Smooth muscle cell (in vitro differentiated cells): ENCODE data around the gene MEIOSIN. TPM values are rescaled to one million over a fixed set of nuclear protein-coding genes. Genes with fewer than 3 reads are reported as not detected.

ENCODE experiments used
- DNase-seq: peaks from one replicate; lab custom pipeline; 2025; ENCODE audit not compliant: unreplicated experiment; lab: John Stamatoyannopoulos, UW
- H2AFZ ChIP-seq: fragments of 200-600 bp; sonication (generic); 2 replicates; pipeline ENCODE4 v1.6.0; 2016; ENCODE audit warnings: antibody characterized with exemption, low read depth, mild to moderate bottlenecking
- H3F3A ChIP-seq: fragments of 200-600 bp; sonication (generic); 2 replicates; pipeline ENCODE4 v1.6.0; 2017; ENCODE audit warnings: antibody characterized with exemption, low read depth
- H3K27ac ChIP-seq: fragments of 200-600 bp; sonication (generic); 2 replicates; pipeline ENCODE4 v1.5.1; 2016; ENCODE audit warnings: low read depth, mild to moderate bottlenecking
- H3K27me3 ChIP-seq: fragments of 200-600 bp; sonication (generic); 2 replicates; pipeline ENCODE4 v1.6.1; 2016; ENCODE audit warnings: low read depth, mild to moderate bottlenecking
- H3K36me3 ChIP-seq: fragments of 200-600 bp; sonication (generic); 2 replicates; pipeline ENCODE4 v1.5.1; 2016; ENCODE audit warnings: low read depth
- H3K4me1 ChIP-seq: fragments of 200-600 bp; sonication (generic); 2 replicates; pipeline ENCODE4 v1.5.1; 2016; ENCODE audit warnings: low read depth
- H3K4me2 ChIP-seq: fragments of 200-600 bp; sonication (generic); 2 replicates; pipeline ENCODE4 v1.6.0; 2016; ENCODE audit warnings: mild to moderate bottlenecking
- H3K4me3 ChIP-seq: fragments of 200-600 bp; sonication (generic); 2 replicates; pipeline ENCODE4 v1.5.1; 2016; ENCODE audit warnings: mild to moderate bottlenecking
- H3K79me2 ChIP-seq: fragments of 200-600 bp; sonication (generic); 2 replicates; pipeline ENCODE4 v1.6.0; 2016; ENCODE audit warnings: low read depth, mild to moderate bottlenecking
- H3K9ac ChIP-seq: fragments of 200-600 bp; sonication (generic); 2 replicates; pipeline ENCODE4 v1.6.0; 2016; ENCODE audit warnings: low read depth
- H3K9me3 ChIP-seq: fragments of 200-600 bp; sonication (generic); replicated peaks from 2 replicates; pipeline ENCODE4 v1.5.1; 2016; ENCODE audit warnings: low read depth
- H4K20me1 ChIP-seq: fragments of 200-600 bp; sonication (generic); 2 replicates; pipeline ENCODE4 v1.6.0; 2016; ENCODE audit warnings: low read depth
- CTCF ChIP-seq: fragments of 200-600 bp; sonication (generic); IDR thresholded peaks from 2 replicates; pipeline ENCODE4 v1.5.1; 2017; ENCODE audit warnings: borderline replicate concordance, mild to moderate bottlenecking, antibody characterized with exemption; ENCODE audit not compliant: insufficient read depth, poor library complexity, severe bottlenecking
- WGBS: methylation state at CpG from one replicate; pipeline ENCODE4 v1.1.7; 2016; ENCODE audit warnings: low lambda C conversion rate; 5-methylcytosine and 5-hydroxymethylcytosine counted together
- polyA plus RNA-seq: library from polyadenylated mRNA; unstranded; fragments of >200 nt; fragmentation: Nextera tagmentation; extraction: Ambion mirVana; gene quantifications from 2 replicates; pipeline ENCODE4 v1.2.1, GENCODE V29; 2016
- total RNA-seq: library from RNA; depleted of rRNA; stranded (reverse); fragments of >200 nt; gene quantifications from 2 replicates; pipeline ENCODE4 v1.2.3, GENCODE V29; 2014

Gene MEIOSIN
- total and polyA plus RNA-seq, 2 experiments from 2014 or later: not detected

DNA sequence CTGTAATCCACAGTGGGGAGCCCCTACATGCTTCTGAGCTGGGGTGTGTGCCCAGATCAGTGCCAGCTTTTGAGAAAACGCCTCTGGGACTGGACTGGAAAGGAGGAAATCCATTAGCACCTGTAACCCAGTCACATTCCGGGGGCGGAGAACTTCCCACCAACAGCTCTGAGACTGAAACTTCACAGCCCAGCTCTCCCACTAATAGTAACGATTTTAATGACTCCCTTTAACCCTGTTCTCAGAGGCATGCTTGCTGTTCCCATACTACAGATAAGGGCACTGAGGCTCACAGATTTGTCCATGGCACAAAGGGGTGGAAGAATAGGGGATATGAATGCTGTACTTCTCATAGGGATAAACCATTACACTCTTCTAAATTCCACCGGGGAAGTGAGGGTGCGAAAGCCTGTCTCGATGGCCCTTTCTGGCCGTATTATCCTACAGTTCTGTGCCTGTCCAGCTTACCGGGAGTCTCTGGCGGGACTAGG, 3.4 kb upstream of the MEIOSIN start:
- TF ChIP-seq CTCF: no peak
- Histone ChIP-seq H3K9me3 (no peaks in the 10 kb centered on the region), H3K27me3 (no peaks in the 10 kb centered on the region), H3K9ac (peak overlapping the region; percentile 74), H3K4me2 (peak overlapping the region; percentile 89), H3K36me3 (no peaks in the 10 kb centered on the region), H3K4me3 (peak overlapping the region; percentile 66), H3K79me2 (peaks cover 57% of the 10 kb centered on the region), H3K27ac (no peak overlapping the region), H4K20me1 (peaks cover 39% of the 10 kb centered on the region), H2AFZ (no peak overlapping the region), H3K4me1 (peaks cover 4% of the 10 kb centered on the region), H3F3A (peaks cover 1% of the 10 kb centered on the region)
- no peak for DNase-seq
- WGBS: 11% methylated on average over 10 of the region's 10 CpGs

- H3K79me2 ChIP-seq: peaks cover 49% of the 10 kb centered on the region
- peak within 1 kb of the TSS; percentile 74 for H3K9ac ChIP-seq
- H3K4me1 ChIP-seq: peaks cover 4% of the 10 kb centered on the region
- H3K4me3 ChIP-seq: peak within 1 kb of the TSS; percentile 66
- H3K4me2 ChIP-seq: peak within 1 kb of the TSS; percentile 89
- peaks cover 32% of the 10 kb centered on the region for H4K20me1 ChIP-seq
- H3F3A ChIP-seq: no peaks in the 10 kb centered on the region
- H3K27me3 ChIP-seq: no peaks in the 10 kb centered on the region
- H3K27ac ChIP-seq: no peak within 1 kb of the TSS
- no peaks in the 10 kb centered on the region for H3K36me3 ChIP-seq
- peak; percentile 83 for DNase-seq
- 2% methylated on average over 35 of the region's 48 CpGs for WGBS
- peak; percentile 8 for TF ChIP-seq CTCF
- no peaks in the 10 kb centered on the region for H3K9me3 ChIP-seq
- H2AFZ ChIP-seq: peak within 1 kb of the TSS; percentile 23
These were observed 2.6 kb upstream of the MEIOSIN start, which contains the start of gene FBXO46 for GRCh38 chr19:45730368-45731288. Gene FBXO46 (minus strand): TSS chr19:45730896. CDS start chr19:45713495, 17,401 bp downstream.

DNA sequence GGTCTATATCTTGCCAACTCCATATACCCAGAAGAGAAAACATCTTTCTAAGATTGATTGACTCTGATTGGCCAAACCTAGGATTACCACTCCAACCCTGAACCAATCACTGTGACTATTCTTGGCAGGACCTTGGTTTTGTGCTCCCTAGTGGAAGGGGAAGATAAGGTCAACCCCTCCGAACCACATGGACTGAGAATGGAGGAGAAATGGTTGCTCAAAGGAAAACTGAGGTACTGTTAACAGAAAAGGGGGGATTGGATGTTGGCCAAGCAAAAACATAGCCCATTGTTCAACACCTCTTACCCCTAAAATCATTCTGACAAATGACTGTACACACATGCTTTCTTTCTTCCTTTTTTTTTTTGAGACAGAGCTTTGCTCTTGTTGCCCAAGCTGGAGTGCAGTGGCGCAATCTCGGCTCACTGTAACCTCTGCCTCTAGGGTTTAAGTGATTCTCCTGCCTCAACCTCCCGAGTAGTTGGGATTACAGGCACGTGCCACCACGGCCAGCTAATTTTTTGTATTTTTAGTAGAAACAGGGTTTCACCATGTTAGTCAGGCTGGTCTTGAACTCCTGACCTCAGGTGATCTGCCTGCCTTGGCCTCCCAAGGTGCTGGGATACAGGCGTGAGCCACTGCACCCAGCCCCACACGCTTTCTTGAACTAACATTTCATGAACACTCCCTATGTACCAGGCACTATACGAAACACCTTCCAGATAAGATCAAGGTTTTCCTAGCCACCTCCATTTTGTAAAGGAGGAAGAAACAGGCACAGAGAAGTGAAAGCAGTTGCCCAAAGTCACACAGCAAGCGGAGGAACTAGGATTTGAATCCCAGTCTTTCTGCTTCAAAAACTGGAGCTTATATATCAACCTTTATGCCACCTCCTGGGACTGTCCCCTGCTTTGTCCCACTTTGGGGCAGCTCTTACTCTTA, 6.5 kb downstream of the MEIOSIN start:
- no peak overlapping the region for H3K4me3 ChIP-seq
- DNase-seq: no peak
- no peak overlapping the region for H3K9ac ChIP-seq
- no peaks in the 10 kb centered on the region for H3K27me3 ChIP-seq
- H3K79me2 ChIP-seq: no peaks in the 10 kb centered on the region
- no peaks in the 10 kb centered on the region for H3K9me3 ChIP-seq
- H3K4me1 ChIP-seq: no peaks in the 10 kb centered on the region
- TF ChIP-seq CTCF: no peak
- WGBS: 92% methylated on average over 10 of the region's 10 CpGs
- H3F3A ChIP-seq: no peaks in the 10 kb centered on the region
- H3K36me3 ChIP-seq: no peaks in the 10 kb centered on the region
- H2AFZ ChIP-seq: no peak overlapping the region
- no peak overlapping the region for H3K27ac ChIP-seq
- H4K20me1 ChIP-seq: no peaks in the 10 kb centered on the region
- no peak overlapping the region for H3K4me2 ChIP-seq
